HG02763 (cell line): Measurements from ENCODE around the gene MRS2.
A peak's percentile ranks its signal among the peaks of the same experiment; 100 is the strongest.
"Not testable (repeated sequence)": the region's sequence is repeated elsewhere in the genome, so short reads cannot be mapped to it uniquely, and the experiment has no call there.

Experiments used
- ATAC-seq: cut with Tn5 transposase; IDR thresholded peaks from one replicate; pipeline ENCODE4 v1.9.1; 2021; ENCODE audit warnings: mild to moderate bottlenecking, moderate library complexity; ENCODE audit not compliant: unreplicated experiment

MRS2 gene

DNA sequence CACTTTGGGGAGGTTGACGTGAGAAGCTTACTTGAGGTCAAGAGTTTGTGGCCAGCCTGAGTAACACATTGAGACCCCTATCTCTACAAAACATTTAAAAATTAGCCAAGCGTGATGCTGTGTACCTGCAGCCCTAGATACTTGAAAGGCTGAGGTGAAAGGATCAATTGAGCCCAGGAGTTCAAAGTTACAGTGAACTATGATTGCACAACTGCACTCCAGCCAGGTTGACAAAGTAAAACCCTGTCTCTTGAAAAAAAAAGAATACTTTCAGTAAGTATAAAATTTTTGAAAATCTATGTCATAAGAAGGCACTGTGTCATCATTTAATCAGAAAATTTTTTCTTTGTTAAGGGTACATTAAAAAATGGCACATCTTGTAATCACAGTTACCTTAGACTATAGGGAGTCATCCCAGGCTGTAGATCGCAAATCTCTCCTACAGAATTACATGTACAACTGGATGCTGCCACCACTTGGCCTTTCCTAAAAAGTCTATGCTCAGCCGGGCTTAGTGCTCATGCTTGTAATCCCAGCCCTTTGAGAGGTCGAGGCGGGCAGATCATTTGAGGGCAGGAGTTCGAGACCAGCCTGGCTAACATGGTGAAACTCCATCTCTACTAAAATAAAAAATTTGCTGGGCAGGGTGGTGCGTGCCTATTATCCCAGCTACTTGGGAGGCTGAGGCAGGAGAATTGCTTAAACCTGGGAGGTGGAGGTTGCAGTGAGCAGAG, 17.0 kb upstream of the MRS2 start:
- ATAC-seq = no peak

DNA sequence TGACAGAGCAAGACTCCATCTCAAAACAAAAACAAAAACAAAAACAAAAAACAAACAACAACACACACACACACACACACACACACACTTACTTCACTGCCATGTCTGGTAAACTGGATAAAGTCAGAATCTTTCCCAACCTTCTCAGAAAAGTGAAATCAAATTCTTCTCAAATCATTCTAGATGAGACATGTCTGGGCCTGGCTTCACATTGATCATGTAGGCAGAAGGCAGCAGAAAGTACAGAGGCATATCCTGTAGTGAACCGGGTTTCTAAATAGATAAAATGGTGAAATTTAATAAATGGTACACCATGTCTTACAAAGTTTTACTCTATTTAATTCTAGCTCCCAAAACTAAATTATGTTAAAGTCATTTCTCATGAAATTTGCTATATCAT, 14.9 kb upstream of the MRS2 start:
- no peak for ATAC-seq

DNA sequence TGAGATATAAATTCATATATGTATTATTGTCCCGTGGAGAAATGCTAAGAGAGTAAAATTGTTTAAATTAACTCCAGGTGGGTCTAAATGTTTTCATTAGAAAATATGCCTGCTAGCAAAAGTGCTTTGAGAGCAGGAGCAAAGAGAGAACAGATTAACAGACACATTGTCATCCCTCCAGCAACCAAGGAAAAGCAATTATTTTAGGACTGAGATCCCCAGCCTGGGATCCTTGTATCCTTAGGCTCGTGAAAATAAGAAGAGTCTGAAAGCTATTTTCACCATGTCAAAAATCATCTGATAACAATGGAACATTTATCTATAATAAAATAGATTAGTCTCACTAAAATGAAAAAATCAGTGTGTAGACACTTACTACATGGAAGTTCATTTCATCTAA, 11.5 kb upstream of the MRS2 start:
- ATAC-seq = no peak

DNA sequence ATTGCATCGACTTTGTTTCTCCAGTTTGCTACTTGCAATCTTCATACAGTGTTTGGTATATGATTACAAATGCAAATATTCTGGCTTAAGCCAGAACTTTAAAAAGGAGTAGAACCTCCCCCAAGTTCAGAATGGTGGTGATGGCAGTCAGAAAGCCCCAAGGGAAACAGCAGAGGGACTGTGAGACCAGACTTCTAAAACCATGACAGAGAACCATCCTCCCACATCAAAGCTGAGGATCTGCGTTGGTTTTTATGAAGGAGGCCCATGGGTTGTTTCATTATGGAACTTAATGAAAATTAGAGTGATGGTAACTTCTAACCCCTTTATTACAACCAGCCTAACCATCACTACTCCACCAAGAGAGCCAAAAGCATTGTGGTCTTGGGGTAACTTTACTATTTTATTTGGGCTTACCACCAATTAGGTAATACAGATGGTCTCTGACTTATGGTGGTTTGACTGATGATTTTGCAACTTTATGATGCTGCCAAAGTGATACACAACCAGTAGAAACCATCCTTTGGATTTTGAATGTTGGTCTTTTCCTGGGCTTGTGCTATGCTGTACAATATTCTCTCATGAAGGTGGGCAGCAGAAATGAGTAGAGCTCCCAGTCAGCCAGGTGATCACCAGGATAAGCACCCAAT, 10.9 kb upstream of the MRS2 start:
- peak; percentile 71 for ATAC-seq

DNA sequence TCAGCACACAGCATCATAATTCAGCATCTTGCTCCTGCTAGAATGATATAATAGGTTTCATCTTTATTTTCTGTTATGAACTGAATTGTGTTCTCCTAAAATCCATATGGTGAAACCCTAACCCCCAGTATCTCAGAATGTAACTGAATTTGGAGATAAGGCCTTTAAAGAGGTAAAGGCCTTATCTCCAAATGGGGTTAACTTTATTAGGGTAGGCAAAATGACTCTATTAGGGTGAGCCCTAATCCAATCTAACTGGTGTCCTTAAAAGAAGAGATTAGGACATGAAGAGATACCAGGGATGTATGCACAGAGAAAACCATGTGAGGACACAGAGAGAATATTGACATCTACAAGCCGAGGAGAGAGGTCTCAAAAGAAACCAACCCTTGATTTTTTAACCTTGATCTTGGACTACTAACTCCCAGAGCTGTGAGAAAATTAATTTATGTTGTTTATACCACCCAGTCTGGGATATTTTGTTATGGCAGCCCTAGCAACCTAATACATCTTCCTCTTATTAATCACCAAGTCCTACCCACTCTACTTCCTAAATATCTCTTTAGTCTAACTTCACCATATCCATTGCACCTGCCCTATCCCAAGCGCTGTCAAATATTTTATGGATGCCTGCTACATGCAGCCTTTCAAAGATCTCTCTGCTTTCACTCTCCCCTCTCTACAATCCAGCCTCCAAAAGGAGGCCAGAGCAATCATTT, 8.5 kb upstream of the MRS2 start:
- ATAC-seq = no peak

DNA sequence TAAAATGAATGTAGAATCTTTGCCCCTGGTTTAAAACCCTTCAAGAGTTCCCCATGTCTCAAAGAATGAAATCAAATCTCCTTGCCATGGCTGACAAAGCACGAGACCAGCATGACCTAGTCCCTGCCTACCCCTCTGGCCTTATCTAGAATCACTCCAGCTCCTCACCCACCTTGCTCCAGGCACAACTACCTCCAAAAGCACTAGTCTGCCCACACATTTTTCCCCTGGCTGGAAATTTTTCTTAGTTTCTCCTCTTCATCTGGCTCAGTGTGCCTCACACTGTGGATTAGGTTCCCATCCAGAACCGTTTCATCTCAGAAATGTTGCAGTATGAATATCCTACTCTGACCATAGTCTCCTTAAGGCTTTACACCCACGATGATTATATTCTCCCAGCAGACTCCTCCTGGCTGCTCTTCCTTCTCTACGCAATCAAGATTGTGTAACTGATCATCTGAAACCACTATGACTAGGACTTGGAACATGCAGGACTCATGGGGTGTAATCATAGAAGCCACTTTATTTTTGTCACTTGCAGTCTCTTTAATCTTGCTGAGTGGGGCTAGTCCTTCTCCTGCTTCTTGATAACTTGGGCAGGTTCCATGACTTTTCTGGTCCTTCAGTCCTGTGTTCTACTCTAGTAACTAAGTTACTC, 7.8 kb upstream of the MRS2 start:
- ATAC-seq = no peak

DNA sequence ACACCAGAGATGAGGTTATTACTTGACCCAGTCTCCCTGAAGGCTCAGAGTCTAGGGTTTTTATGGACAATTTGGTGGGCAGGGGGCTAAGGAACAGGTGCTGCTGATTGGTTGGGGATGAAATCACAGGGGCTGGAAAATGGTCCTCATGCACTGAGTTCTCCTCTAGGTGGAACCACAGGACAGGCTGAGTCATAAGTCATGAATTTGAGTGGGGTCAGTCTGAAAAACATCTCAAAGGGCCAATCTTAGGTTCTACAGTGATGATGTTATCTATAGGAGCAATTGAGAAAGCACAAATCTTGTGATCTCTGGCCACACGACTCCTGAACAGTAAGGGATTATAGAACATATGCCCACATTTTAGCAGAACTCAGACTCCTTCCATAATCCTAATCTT, 5.9 kb upstream of the MRS2 start:
- ATAC-seq = no peak

DNA sequence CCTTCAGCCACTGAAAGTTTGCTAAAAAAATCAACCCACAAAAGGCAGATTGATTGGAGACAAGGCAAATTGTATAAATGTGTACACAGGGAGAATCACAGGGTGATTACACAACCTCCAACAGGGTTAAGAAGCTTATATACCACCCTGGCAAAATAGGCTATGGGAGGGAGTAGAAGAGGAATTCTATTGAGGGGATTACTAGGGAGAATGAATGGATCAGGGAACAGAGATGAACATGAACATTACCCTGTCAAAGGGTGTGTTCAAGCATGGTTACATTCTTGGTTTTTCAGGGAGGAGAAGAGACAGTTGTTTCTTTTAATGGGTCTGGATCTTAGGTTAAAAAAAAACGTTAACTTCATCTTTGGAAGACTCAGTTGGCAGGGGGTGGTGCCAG, 5.1 kb upstream of the MRS2 start:
- ATAC-seq = no peak

DNA sequence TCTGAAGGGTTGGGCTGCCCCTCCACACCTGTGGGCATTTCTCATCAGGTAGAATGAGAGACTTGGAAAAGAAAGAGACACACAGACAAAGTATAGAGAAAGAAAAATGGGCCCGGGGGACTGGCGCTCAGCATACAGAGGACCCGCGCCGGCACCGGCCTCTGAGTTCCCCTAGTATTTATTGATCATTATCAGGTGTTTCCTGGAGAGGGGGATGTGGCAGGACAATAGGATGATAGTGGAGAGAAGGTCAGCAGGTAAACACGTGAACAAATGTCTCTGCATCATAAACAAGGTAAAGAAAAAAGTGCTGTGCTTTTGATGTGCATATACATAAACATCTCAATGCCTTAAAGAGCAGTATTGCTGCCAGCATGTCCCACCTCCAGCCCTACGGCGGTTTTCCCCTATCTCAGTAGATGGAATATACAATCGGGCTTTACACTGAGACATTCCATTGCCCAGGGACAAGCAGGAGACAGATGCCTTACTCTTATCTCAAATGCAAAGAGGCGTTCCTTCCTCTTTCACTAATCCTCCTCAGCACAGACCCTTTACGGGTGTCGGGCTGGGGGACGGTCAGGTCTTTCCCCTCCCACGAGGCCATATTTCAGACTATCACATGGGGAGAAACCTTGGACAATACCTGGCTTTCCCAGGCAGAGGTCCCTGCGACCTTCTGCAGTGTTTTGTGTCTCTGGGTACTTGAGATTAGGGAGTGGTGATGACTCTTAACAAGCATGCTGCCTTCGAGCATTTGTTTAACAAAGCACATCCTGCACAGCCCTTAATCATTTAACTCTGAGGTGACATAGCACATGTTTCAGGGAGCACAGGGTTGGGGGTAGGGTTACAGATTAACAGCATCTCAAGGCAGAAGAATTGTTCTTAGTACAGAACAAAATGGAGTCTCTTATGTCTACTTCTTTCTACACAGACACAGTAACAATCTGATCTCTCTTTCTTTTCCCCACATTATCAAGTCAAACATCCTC, 2.4 kb upstream of the MRS2 start:
- ATAC-seq = not testable (repeated sequence)

DNA sequence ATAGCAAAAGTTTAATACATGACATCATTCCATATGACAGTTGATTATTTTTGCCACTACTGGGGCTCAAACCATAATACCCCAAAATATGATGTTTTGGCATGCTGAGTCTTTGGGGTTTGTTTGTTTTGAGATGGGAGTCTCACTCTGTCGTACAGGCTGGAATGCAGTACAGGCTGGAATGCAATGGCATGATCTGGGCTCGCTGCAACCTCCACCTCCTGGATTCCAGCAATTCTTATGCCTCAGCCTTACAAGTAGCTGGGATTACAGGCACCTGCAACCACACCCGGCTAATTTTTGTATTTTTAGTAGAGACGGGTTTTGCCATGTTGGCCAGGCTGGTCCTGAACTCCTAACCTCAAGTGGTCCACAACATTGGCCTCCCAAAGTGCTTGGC, 1.3 kb upstream of the MRS2 start:
- no peak for ATAC-seq

DNA sequence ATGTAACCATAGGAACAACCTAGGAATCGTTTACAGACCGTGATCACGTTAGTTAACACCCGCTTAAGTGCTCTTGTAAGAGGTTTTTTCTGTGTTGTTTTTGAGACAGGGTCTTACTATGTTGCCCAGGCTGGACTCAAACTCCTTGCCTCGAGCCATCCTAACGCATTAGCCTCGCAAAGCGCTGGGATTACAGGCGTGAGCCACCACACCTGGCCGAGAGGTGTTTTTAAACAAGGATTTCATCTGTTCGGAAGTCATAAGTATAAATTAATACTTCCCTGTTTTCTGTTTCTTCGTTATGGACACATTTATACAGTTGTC, 727 bp downstream of the MRS2 start:
- no peak for ATAC-seq

DNA sequence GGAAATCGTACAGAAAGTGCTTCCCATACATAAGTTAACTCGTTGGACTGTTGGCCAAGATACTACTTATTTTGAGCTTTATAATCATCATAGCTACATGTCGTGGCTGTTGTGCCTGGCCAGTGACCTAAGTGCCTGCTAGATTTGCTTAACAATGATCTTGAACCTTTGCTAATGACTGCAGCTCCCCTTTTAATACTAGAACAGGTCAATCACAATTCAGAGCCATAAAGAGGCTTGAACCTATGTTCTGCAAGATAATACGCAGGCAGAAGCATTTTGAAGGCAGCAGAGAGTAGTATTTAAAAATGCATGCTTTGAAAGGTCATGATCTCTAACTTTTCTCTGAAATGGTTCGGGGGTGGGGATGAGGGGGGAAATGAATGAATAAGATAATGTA, 2.5 kb downstream of the MRS2 start:
- no peak for ATAC-seq

DNA sequence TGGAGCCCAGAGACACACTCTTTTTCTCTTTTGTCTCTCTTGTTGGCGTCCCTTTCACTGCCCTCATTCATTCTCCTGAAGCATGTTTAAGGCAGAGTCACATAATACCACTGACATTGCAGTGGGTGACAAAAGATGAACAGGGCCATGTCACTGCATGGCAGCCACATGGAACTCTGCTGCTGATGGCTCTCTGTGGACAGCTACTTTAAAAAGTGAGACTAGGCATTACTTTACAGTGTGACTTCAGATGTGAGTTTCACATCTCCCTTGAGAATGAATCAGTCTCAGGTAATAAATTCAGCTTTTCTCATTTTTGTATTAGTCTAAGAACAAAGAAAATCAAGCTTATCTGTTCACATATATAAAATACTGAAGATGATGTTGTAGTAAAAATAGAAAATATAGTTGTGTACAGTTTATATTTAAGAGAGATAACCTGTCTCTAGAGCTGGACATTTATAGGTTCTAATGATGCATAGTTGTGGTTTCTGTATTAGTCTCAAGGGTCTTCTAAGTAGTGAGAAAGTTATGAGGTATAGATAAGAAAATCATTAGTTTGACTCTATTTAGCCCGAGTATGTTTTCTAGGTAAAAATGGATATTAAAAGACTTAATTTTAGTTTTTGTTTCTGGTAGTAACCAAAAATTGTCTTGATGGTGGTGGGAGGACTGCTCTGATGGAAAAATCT, 6.1 kb downstream of the MRS2 start:
- ATAC-seq = peak; percentile 83

DNA sequence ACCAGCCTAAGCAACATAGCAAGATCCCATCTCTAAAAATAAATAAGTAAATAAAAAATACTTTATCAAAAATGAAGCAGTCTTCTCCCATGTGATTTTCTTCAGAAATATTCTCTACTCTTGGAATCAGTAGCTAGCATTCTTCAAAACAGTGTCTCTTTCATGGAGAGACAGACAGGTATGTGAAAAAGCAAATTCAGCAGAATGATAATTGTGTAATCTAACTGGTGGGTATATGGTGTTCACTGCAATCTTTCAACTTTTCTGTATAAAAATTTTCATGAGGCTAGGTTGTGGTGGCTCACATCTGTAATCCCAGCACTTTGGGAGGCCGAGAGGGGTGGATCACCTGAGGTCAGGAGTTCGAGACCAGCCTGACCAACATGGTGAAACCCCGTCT, 7.9 kb downstream of the MRS2 start:
- ATAC-seq = no peak

DNA sequence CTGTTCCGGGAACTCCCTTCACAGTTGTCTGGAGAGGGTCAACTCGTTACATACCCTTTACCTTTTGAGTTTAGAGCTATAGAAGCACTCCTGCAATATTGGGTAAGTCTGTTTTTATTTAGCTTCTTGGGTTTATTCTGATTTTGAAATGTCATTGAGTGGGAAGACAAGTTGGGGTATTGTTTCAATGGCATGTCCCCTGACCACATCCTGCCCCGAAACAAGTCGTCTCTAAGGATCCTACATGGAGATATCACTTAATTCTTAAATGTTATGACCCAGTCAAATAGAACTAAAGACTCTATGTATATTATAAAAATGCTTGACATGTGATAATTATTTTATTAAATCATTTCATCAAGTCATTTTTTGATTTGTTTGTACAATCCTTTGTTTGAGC, 9.6 kb downstream of the MRS2 start:
- ATAC-seq = no peak

DNA sequence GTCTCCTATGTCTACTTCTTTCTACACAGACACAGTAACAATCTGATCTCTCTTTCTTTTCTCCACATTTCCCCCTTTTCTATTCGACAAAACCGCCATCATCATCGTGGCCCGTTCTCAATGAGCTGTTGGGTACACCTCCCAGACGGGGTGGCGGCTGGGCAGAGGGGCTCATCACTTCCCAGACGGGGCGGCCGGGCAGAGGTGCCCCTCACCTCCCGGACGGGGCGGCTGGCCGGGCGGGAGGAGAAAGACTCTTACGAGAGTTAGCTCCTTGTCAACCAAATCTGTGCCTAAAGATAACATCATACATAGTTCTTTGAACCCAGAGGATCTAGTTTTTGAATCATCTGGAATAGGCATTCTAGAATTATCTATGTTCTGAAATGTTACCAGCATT, 11.8 kb downstream of the MRS2 start:
- not testable (repeated sequence) for ATAC-seq

DNA sequence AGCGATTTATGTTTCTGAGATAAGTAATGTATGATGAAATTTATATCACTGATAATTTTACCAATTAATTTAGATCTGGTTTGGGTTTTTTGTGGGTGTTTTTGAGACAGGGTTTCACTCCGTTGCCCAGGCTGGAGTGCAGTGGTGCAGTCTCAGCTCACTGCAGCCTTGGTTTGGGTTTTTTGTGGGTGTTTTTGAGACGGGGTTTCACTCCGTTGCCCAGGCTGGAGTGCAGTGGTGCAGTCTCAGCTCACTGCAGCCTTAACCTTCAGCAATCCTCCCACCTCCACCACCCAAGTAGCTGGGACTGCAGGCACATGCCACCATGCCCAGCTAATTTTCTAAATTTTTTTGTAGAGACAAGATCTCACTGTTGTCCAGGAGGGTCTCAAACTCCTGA, 13.0 kb downstream of the MRS2 start:
- peak; percentile 82 for ATAC-seq

DNA sequence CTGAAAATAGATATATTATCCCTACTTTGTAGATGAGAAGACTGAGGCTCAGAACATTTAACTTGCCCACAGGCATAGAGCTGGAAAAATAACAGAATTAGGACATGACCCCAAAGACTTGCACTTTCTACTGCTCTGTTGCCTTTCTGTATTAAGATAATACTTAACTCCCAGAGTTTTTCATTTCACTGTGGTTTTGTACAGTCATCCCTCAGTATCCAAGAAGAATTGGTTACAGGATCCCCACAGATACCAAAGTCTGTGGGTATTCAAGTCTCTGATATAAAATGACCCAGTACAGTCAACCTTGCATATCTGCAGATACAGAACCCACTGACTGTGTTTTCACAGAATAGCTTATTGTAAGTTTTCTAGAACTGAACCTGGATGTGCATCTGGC, 16.8 kb downstream of the MRS2 start:
- ATAC-seq = no peak

DNA sequence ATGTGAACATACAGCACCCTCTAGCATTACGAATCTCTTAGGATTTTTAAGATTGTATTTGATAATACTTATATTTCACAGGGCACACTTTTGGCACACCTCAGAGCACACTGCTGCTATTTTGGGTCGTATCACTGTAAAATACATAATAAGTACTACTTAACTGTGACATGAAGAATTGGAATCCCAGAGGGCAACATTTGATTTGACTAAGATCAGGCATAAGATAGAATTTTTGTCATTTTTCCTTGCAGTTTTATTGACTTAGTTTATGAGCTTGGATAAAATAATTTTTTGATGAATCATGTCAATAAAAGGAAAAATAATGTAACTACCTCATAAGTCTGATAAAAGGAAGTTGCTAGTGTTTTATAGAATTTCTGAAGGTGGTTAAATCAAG, 22.4 kb downstream of the MRS2 start:
- ATAC-seq = no peak
